ENCODE measurements around the gene ALAS1. TPM values are rescaled to one million over a fixed set of nuclear protein-coding genes. Genes with fewer than 3 reads are reported as not detected.

The ALAS1 gene
- total and polyA plus RNA-seq, 2 donors (not counting 1 experiment from before 2014, with no cell fraction given), result 26.1 to 30.2 TPM

- H3K4me2 ChIP-seq (replicated peaks; ENCODE audit: low read depth, low read length, poor library complexity, severe bottlenecking), result no peak overlapping the region
- H4K20me1 ChIP-seq (ENCODE audit: control insufficient read depth, insufficient read depth, low read length, poor library complexity, severe bottlenecking), result no peaks in the 10 kb centered on the region
- no peak overlapping the region for H3K27ac ChIP-seq (ENCODE audit: low read length in 2 of 2)
- ChIA-PET POLR2A (no interaction called here), CTCF (interaction anchor here (1.0 to 11.2 kb wide), 2 partner anchors 101 to 147 kb away, joined by 3 to 166 read pairs; no protein-coding TSS in a partner anchor)
- no peak overlapping the region for H2AFZ ChIP-seq (ENCODE audit: insufficient read depth, low read depth, low read length, poor library complexity, severe bottlenecking)
- no peaks in the 10 kb centered on the region for H3K36me3 ChIP-seq (replicated peaks in 1 of 2; ENCODE audit: control extremely low read depth in 1 of 2, control insufficient read depth in 1 of 2, extremely low read depth in 1 of 2, insufficient read depth in 2 of 2, low read length in 1 of 2)
- WGBS (ENCODE audit: insufficient coverage), result 98% methylated on average over 10 of the region's 11 CpGs
- no peak overlapping the region for H3K4me3 Mint-ChIP-seq
- H3K79me2 ChIP-seq (ENCODE audit: control insufficient read depth, insufficient read depth, low read length), result no peaks in the 10 kb centered on the region
- H3K4me3 ChIP-seq (ENCODE audit: control extremely low read depth in 1 of 5, extremely low read depth in 1 of 5, insufficient read depth in 1 of 5, low read depth in 2 of 5, low read length in 4 of 5), result no peak overlapping the region
- intact Hi-C loops (cut with micrococcal nuclease), result no loop called here
- no peak for TF ChIP-seq EZH2 (IDR thresholded peaks at IDR 0.05; ENCODE audit: borderline replicate concordance, insufficient read depth, low read depth, low read length, poor library complexity, severe bottlenecking)
- TF ChIP-seq CTCF (IDR thresholded peaks at IDR 0.05), result no peak
- H3K4me1 Mint-ChIP-seq, result peaks cover 6% of the 10 kb centered on the region
- ATAC-seq (ENCODE audit: low read depth) (no peak), DNase-seq (no peak)
- H3K9ac ChIP-seq (ENCODE audit: low read length), result no peak overlapping the region
- no peak overlapping the region for H3K27ac Mint-ChIP-seq
- no peaks in the 10 kb centered on the region for H3K27me3 Mint-ChIP-seq
- H3K9me3 ChIP-seq (ENCODE audit: control extremely low read depth in 1 of 3, control insufficient read depth in 2 of 3, insufficient read depth in 1 of 3, low read length in 2 of 3), result no peaks in the 10 kb centered on the region
- H3K4me1 ChIP-seq (ENCODE audit: control insufficient read depth in 2 of 2, insufficient read depth in 2 of 2, low read length in 2 of 2), result peaks cover 4 to 10% of the 10 kb centered on the region in 2 donors
- no peaks in the 10 kb centered on the region for H3K27me3 ChIP-seq (replicated peaks in 1 of 4; ENCODE audit: control extremely low read depth in 1 of 4, control insufficient read depth in 3 of 4, insufficient read depth in 4 of 4, low read length in 3 of 4)
- H3K9me3 Mint-ChIP-seq (ENCODE audit: insufficient read depth), result no peaks in the 10 kb centered on the region
Measured at GRCh38 chr3:52149726-52150125, 48.2 kb upstream of the ALAS1 start.

GRCh38 chr3:52150357-52150756 lies 47.6 kb upstream of the ALAS1 start:
- no peaks in the 10 kb centered on the region for H3K79me2 ChIP-seq (ENCODE audit: control insufficient read depth, insufficient read depth, low read length)
- no peaks in the 10 kb centered on the region for H3K36me3 ChIP-seq (replicated peaks in 1 of 2; ENCODE audit: control extremely low read depth in 1 of 2, control insufficient read depth in 1 of 2, extremely low read depth in 1 of 2, insufficient read depth in 2 of 2, low read length in 1 of 2)
- intact Hi-C loops (cut with micrococcal nuclease), result no loop called here
- no peak overlapping the region for H3K4me3 ChIP-seq (ENCODE audit: control extremely low read depth in 1 of 5, extremely low read depth in 1 of 5, insufficient read depth in 1 of 5, low read depth in 2 of 5, low read length in 4 of 5)
- CTCF ChIA-PET, result interaction anchor here (1.0 to 11.2 kb wide), 2 partner anchors 101 to 148 kb away, joined by 3 to 166 read pairs; no protein-coding TSS in a partner anchor
- peaks cover 4 to 15% of the 10 kb centered on the region in 2 donors for H3K4me1 ChIP-seq (ENCODE audit: control insufficient read depth in 2 of 2, insufficient read depth in 2 of 2, low read length in 2 of 2)
- POLR2A ChIA-PET, result no interaction called here
- Mint-ChIP-seq H3K9me3 (ENCODE audit: insufficient read depth) (no peaks in the 10 kb centered on the region), H3K27ac (no peak overlapping the region), H3K27me3 (no peaks in the 10 kb centered on the region), H3K4me1 (peaks cover 9% of the 10 kb centered on the region), H3K4me3 (no peak overlapping the region)
- no peaks in the 10 kb centered on the region for H3K27me3 ChIP-seq (replicated peaks in 1 of 4; ENCODE audit: control extremely low read depth in 1 of 4, control insufficient read depth in 3 of 4, insufficient read depth in 4 of 4, low read length in 3 of 4)
- H3K27ac ChIP-seq (ENCODE audit: low read length in 2 of 2), result no peak overlapping the region
- 93% methylated on average over 3 of the region's 3 CpGs for WGBS (ENCODE audit: insufficient coverage)
- H3K9me3 ChIP-seq (ENCODE audit: control extremely low read depth in 1 of 3, control insufficient read depth in 2 of 3, insufficient read depth in 1 of 3, low read length in 2 of 3), result no peaks in the 10 kb centered on the region
- no peak for TF ChIP-seq CTCF (IDR thresholded peaks at IDR 0.05)
- TF ChIP-seq EZH2 (IDR thresholded peaks at IDR 0.05; ENCODE audit: borderline replicate concordance, insufficient read depth, low read depth, low read length, poor library complexity, severe bottlenecking), result no peak
- H2AFZ ChIP-seq (ENCODE audit: insufficient read depth, low read depth, low read length, poor library complexity, severe bottlenecking), result no peak overlapping the region
- H3K9ac ChIP-seq (ENCODE audit: low read length), result no peak overlapping the region
- ATAC-seq (ENCODE audit: low read depth) (no peak), DNase-seq (no peak)
- no peaks in the 10 kb centered on the region for H4K20me1 ChIP-seq (ENCODE audit: control insufficient read depth, insufficient read depth, low read length, poor library complexity, severe bottlenecking)
- no peak overlapping the region for H3K4me2 ChIP-seq (replicated peaks; ENCODE audit: low read depth, low read length, poor library complexity, severe bottlenecking)

Measured in B cell (primary cell).